NCI-H524 (cell line): ENCODE measurements around the gene OSBPL2.
A peak's percentile ranks its signal among the peaks of the same experiment; 100 is the strongest.

Experiments used
- DNase-seq, 2 experiments: peaks; one replicate each; lab custom pipeline; 2025; lab: John Stamatoyannopoulos, UW

The OSBPL2 gene

DNA sequence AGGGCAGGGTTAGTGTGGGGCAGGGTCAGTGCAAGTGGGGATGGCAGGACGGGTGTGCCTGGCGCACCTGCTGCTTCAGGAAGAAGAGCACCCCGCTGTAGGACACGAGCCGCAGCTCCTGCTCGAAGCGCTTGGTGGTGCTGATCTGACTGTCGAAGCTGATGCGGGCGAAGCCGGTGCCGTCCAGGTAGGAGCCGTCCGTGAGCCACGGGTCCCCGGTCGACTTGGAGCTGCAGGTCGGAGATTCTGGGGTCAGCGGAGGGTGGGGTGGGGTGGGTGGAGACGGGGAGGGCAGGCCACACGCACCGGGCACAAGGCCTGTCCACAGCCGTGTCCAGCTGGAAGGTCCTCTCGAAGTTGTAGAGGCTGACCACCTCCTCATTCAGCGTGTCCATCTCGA, 74.7 kb downstream of the OSBPL2 start:
- DNase-seq: no peak

DNA sequence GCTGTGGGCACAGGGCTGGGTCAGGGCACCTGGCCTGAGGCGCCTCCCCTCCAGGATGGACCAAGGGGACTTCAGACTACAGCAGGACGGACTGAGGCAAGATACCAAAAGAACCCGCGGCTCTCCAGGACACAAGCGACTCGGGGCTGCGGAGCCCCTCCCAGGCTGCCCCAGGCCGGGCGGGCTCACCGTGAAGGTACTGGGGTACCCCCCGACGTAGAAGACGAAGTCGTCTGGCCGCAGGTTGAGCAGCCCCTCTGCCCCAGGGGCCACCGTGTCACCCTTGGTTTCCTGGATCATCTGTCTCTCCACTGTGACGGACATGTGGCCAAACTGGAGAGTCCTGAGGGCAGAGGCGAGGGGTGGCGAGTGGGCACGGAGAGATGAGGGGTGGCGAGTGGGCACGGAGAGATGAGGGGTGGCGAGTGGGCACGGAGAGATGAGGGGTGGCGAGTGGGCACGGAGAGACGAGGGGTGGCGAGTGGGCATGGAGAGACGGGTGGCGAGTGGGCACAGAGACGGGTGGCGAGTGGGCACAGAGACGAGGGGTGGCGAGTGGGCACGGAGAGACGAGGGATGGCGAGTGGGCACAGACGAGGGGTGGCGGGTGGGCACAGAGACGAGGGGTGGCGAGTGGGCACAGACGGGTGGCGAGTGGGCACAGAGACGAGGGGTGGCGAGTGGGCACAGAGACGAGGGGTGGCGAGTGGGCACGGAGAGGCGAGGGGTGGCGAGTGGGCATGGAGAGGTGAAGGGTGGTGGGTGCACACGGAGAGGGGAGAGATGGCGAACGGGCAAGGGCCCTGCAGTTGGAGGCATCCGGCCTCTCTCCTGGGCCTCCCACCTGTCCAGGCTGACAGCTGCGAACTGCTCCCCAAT, 75.4 kb downstream of the OSBPL2 start:
- DNase-seq: no peak

DNA sequence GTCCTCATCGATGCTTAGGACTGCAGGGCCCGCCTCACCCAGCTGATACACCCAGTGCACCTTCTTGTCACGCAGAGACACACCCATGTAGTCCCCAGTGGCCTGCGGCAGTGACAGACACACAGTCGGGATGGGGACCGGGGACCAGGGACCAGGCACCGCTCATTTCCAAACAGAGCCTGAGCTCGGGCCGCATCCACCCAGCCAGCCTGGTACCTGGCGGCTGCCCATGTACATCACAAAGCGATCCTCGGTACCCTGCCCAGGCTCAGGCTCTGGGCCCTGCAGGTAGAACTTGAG, 76.0 kb downstream of the OSBPL2 start:
- no peak for DNase-seq

GRCh38 chr20:62314711-62315302, 76.5 kb downstream of the OSBPL2 start:
- DNase-seq: no peak

DNA sequence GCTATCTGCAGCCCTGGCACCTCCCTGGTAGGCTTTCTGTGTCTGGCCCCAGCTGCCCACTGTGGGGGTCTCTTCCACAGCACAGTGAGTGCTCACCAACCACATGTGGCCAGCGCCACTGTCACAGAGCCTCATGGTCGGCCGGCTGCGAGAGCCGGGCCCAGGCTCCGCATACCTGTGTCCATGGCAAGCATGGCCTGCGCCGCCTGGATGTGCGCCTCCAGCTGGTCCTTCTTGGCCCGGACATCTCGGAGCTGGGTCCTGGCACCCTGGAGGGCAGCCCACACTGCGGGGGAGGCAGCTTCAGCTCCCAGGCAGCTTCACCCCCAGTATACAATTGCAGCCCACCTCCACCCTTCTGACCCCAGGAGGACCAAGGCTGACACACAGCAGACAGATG, 77.5 kb downstream of the OSBPL2 start:
- DNase-seq: no peak

GRCh38 chr20:62316331-62317166, 78.2 kb downstream of the OSBPL2 start:
- DNase-seq: no peak

DNA sequence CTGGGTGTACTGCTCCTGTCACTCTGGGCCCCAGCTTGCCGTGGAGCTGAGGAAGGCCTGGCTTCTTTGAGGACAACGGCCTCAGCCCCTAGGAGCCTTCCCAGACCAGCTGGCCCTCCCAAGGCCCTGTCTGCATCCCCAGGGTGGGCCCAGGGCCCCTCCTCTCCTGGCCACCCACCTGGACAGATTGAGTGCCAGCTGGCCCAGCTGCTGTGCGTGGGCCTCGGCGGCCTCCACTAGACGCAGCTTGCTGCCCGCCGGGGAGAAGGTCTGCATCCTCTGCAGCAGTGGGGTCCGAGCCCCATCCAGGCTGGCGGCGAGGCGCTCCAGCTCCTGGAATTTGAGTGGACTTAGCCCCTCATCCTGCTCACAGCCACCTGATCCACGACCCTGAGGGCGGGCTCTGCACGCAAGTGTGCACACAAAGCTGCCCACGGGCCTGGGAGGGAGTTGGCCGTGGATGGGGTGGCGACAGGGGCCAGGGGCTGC, 78.9 kb downstream of the OSBPL2 start:
- peak; percentile 65 to 85 for DNase-seq

- no peak for DNase-seq
Measured at GRCh38 chr20:62318400-62319345, 80.4 kb downstream of the OSBPL2 start.

GRCh38 chr20:62319346-62319909, 81.1 kb downstream of the OSBPL2 start:
- no peak for DNase-seq

- DNase-seq: no peak
Measured at GRCh38 chr20:62320581-62321354, 82.4 kb downstream of the OSBPL2 start.

DNA sequence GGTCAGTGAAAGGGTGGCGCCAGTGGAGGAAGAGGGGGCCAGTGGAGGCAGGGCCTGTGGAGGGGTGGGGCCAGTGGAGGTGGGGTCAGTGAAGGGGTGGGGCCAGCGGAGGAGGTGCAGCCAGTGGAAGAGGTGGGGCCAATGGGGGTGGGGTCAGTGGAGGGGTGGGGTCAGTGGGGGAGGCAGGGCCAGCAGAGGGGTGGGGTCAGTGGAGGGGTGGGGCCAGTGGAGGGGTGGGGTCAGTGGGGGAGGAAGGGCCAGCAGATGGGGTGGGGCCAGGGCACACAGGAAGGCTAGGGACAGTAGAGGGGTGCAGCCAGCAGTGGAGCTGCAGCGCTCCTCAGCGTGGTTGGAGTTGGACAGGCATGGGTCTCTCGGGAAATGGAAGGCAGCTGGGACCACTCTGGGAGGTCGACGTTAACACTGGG, 83.2 kb downstream of the OSBPL2 start:
- no peak for DNase-seq

GRCh38 chr20:62321975-62322374, 83.7 kb downstream of the OSBPL2 start:
- no peak for DNase-seq

- DNase-seq: no peak
Measured at GRCh38 chr20:62322492-62323041, 84.2 kb downstream of the OSBPL2 start.

DNA sequence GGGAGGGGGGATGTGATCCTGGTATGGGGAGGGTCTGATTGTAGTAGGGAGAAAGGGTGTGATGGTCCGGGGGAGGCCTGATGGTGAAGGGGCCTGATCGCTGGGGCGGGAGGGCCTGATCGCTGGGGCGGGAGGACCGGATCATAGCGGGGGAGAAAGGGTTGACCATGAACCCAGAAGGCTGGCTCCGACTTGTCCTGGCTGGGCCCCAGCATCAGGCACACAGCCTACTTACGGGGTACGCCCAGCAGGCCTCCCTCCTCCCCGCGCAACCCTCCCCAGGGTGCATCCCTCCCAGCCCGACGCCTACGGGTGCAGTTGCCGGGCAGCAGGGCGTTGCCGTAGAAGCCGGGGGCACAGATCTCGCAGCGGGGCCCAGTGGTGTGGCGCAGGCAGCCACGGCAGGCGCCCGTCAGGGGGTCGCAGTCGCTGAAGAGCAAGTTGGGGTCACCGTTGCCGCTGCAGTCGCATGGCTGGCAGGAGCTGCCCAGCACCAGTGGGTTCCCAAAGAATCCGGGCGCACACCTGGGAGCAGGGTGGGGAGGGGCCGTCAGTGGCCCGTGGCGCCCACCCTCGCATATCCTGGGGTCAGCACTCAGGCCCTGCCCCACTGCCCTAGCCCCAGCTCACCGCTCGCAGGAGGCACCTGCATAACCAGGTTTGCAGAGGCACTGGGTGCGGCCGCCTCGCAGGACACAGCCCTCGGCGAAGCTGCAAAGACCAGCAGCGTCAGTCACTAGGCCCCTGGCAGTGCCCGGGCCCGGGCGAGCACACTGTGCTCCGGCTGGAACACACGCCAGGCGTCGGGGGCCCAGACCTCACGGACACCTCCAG, 85.0 kb downstream of the OSBPL2 start:
- no peak for DNase-seq

GRCh38 chr20:62323980-62324906, 85.9 kb downstream of the OSBPL2 start:
- DNase-seq: no peak

DNA sequence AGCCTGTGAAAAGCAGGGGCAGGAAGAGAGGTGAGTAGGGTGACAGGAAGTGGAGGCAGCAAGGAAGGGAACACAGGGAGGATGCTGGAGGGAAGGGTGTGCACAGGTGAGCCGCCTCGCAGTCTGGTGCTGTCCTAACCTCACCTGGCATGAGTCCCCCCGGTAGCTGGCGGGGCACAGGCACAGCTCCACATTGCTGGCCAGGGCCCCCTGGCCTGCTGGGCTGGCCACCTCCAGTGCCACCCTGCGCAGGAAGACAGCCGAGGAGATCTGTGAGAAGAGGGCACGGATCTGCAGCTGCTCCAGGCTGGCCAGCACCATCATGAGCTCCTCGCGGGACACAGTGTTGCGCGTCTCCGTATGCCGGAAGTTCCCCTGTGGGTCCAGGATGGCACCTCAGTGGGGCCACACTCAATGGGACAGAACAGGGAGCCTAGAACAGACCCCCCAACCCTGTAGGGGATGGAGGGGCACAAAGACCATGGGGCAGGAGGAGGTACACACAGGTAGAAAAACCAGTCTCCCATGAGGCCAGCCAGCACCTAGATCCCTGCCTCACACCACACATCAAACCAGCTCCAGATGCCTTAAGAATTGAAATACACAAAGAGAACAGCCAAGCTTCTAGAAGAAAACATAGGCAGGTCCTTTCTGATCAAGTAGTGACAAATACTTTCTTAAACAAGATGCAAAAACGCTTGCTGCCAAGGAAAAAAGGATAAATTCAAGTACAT, 87.0 kb downstream of the OSBPL2 start:
- DNase-seq: no peak

- no peak for DNase-seq
Measured at GRCh38 chr20:62326559-62326958, 88.2 kb downstream of the OSBPL2 start.
